H1 (cell line): ENCODE results near the gene IFNK. TPM values are rescaled to one million over a fixed set of nuclear protein-coding genes. Genes with fewer than 3 reads are reported as not detected.

Experiments used
- BRCA1 ChIP-seq: IDR thresholded peaks from 2 replicates; pipeline ENCODE4 v1.6.1; 2012; ENCODE audit warnings: low read depth, low read length, improper control_type of control experiment
- EP300 ChIP-seq, 2 experiments: IDR thresholded peaks; 1 replicate in 1 of 2; 2 replicates in 1 of 2; pipeline ENCODE4 v1.6.1; 2011 to 2012; ENCODE audit warnings: low read depth in 2 of 2, low read length in 2 of 2, mild to moderate bottlenecking in 2 of 2, borderline replicate concordance in 1 of 2, inconsistent platforms in 1 of 2, moderate library complexity in 1 of 2
- NRF1 ChIP-seq: IDR thresholded peaks from 2 replicates; pipeline ENCODE4 v1.6.1; 2011; ENCODE audit warnings: mild to moderate bottlenecking, low read depth, low read length, improper control_type of control experiment
- RAD21 ChIP-seq, 2 experiments: IDR thresholded peaks in 1 of 2; conservative IDR thresholded peaks in 1 of 2; 2 replicates each; pipeline ENCODE4 v1.6.1; 2011; ENCODE audit warnings: low read depth in 2 of 2, low read length in 2 of 2, improper control_type of control experiment in 1 of 2, inconsistent platforms in 1 of 2, mild to moderate bottlenecking in 1 of 2, moderate library complexity in 1 of 2
- TAF7 ChIP-seq: optimal IDR thresholded peaks from 2 replicates; pipeline ENCODE3; 2011; ENCODE audit warnings: low read depth, mild to moderate bottlenecking, inconsistent platforms, low read length, moderate library complexity, borderline replicate concordance
- polyA plus RNA-seq, 7 experiments: library from polyadenylated mRNA; depleted of rRNA in 3 of 7; stranded (reverse) in 5 of 7; unstranded in 2 of 7; fragments of >200 nt in 5 of 7; fragments of 200-250 nt in 2 of 7; gene quantifications; 1 replicate in 5 of 7; 2 replicates in 1 of 7; 4 replicates in 1 of 7; pipeline versions ENCODE4 v1.2.1 to v1.2.3, GENCODE V29; 2011 to 2013; ENCODE audit warnings: missing spikeins in 2 of 7, mixed read lengths in 2 of 7
- total RNA-seq: library from RNA; stranded (reverse); fragmentation: NEBNext Ultra II Directional; extraction: Animal tissue kit (Norgen Biotek cat#: 25700); gene quantifications from 2 replicates; pipeline ENCODE4 v1.2.1, GENCODE V29; 2021
- TF ChIP-seq, protein P1 (sequence below): fragments of 300-600 bp; sonication (generic); IDR thresholded peaks from 2 replicates; pipeline ENCODE4 v1.7.1; 2012; ENCODE audit warnings: low read length, moderate library complexity, mild to moderate bottlenecking, inconsistent platforms; ENCODE audit not compliant: insufficient replicate concordance
- TF ChIP-seq, protein P2 (sequence below), 3 experiments: IDR thresholded peaks; 1 replicate in 2 of 3; 2 replicates in 1 of 3; pipeline versions ENCODE4 v1.5.1 to v1.6.1; 2011; ENCODE audit warnings: low read length in 3 of 3, mild to moderate bottlenecking in 3 of 3, inconsistent platforms in 2 of 3, low read depth in 1 of 3, moderate library complexity in 1 of 3; ENCODE audit not compliant: insufficient read depth in 1 of 3; ENCODE audit errors: control extremely low read depth in 1 of 3

Gene IFNK
- total and polyA plus RNA-seq, 2 of the 8 experiments (the other 6 are each of a cell fraction or from before 2014, with no cell fraction given), result not detected

DNA sequence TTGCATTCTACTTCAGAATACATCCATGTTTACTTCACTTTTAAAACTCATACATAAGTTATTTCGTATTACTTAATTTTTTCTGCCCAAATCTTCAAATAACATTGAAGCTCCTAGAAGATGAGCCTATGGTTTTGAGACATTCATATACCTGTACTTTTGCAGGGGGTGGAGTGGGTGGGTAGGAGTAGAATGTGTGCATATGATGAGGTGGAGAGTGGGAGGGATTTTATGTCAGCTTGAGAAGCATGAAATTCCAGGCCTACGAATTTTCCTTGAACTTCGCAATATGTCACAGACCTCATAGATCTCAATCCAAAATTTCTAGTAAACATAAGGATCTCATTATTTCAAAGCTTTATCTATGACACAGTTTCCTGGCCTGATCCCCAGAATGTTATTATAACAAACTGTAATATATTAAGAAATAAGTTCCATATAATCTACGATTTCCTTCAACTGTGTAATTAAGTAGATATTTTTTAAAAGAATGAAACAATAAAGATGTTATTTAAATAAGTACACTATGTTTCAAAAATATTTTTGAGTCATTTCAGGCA, 25.2 kb downstream of the IFNK start (continued):
- TF ChIP-seq, protein P1, sequence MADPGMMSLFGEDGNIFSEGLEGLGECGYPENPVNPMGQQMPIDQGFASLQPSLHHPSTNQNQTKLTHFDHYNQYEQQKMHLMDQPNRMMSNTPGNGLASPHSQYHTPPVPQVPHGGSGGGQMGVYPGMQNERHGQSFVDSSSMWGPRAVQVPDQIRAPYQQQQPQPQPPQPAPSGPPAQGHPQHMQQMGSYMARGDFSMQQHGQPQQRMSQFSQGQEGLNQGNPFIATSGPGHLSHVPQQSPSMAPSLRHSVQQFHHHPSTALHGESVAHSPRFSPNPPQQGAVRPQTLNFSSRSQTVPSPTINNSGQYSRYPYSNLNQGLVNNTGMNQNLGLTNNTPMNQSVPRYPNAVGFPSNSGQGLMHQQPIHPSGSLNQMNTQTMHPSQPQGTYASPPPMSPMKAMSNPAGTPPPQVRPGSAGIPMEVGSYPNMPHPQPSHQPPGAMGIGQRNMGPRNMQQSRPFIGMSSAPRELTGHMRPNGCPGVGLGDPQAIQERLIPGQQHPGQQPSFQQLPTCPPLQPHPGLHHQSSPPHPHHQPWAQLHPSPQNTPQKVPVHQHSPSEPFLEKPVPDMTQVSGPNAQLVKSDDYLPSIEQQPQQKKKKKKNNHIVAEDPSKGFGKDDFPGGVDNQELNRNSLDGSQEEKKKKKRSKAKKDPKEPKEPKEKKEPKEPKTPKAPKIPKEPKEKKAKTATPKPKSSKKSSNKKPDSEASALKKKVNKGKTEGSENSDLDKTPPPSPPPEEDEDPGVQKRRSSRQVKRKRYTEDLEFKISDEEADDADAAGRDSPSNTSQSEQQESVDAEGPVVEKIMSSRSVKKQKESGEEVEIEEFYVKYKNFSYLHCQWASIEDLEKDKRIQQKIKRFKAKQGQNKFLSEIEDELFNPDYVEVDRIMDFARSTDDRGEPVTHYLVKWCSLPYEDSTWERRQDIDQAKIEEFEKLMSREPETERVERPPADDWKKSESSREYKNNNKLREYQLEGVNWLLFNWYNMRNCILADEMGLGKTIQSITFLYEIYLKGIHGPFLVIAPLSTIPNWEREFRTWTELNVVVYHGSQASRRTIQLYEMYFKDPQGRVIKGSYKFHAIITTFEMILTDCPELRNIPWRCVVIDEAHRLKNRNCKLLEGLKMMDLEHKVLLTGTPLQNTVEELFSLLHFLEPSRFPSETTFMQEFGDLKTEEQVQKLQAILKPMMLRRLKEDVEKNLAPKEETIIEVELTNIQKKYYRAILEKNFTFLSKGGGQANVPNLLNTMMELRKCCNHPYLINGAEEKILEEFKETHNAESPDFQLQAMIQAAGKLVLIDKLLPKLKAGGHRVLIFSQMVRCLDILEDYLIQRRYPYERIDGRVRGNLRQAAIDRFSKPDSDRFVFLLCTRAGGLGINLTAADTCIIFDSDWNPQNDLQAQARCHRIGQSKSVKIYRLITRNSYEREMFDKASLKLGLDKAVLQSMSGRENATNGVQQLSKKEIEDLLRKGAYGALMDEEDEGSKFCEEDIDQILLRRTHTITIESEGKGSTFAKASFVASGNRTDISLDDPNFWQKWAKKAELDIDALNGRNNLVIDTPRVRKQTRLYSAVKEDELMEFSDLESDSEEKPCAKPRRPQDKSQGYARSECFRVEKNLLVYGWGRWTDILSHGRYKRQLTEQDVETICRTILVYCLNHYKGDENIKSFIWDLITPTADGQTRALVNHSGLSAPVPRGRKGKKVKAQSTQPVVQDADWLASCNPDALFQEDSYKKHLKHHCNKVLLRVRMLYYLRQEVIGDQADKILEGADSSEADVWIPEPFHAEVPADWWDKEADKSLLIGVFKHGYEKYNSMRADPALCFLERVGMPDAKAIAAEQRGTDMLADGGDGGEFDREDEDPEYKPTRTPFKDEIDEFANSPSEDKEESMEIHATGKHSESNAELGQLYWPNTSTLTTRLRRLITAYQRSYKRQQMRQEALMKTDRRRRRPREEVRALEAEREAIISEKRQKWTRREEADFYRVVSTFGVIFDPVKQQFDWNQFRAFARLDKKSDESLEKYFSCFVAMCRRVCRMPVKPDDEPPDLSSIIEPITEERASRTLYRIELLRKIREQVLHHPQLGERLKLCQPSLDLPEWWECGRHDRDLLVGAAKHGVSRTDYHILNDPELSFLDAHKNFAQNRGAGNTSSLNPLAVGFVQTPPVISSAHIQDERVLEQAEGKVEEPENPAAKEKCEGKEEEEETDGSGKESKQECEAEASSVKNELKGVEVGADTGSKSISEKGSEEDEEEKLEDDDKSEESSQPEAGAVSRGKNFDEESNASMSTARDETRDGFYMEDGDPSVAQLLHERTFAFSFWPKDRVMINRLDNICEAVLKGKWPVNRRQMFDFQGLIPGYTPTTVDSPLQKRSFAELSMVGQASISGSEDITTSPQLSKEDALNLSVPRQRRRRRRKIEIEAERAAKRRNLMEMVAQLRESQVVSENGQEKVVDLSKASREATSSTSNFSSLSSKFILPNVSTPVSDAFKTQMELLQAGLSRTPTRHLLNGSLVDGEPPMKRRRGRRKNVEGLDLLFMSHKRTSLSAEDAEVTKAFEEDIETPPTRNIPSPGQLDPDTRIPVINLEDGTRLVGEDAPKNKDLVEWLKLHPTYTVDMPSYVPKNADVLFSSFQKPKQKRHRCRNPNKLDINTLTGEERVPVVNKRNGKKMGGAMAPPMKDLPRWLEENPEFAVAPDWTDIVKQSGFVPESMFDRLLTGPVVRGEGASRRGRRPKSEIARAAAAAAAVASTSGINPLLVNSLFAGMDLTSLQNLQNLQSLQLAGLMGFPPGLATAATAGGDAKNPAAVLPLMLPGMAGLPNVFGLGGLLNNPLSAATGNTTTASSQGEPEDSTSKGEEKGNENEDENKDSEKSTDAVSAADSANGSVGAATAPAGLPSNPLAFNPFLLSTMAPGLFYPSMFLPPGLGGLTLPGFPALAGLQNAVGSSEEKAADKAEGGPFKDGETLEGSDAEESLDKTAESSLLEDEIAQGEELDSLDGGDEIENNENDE, result no peak
- TF ChIP-seq, protein P2, sequence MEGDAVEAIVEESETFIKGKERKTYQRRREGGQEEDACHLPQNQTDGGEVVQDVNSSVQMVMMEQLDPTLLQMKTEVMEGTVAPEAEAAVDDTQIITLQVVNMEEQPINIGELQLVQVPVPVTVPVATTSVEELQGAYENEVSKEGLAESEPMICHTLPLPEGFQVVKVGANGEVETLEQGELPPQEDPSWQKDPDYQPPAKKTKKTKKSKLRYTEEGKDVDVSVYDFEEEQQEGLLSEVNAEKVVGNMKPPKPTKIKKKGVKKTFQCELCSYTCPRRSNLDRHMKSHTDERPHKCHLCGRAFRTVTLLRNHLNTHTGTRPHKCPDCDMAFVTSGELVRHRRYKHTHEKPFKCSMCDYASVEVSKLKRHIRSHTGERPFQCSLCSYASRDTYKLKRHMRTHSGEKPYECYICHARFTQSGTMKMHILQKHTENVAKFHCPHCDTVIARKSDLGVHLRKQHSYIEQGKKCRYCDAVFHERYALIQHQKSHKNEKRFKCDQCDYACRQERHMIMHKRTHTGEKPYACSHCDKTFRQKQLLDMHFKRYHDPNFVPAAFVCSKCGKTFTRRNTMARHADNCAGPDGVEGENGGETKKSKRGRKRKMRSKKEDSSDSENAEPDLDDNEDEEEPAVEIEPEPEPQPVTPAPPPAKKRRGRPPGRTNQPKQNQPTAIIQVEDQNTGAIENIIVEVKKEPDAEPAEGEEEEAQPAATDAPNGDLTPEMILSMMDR (IDR thresholded peaks at IDR 0.05; ENCODE audit: control extremely low read depth in 1 of 3, insufficient read depth in 1 of 3, low read depth in 1 of 3, low read length in 3 of 3), result no peak
- no peak for TF ChIP-seq NRF1
- TF ChIP-seq RAD21 (IDR thresholded peaks at IDR 0.05 in 1 of 2, conservative IDR thresholded peaks at IDR 0.05 in 1 of 2; ENCODE audit: low read depth in 2 of 2, low read length in 2 of 2), result no peak
- no peak for TF ChIP-seq BRCA1
- TF ChIP-seq EP300 (IDR thresholded peaks at IDR 0.05; ENCODE audit: borderline replicate concordance in 1 of 2, low read depth in 2 of 2, low read length in 2 of 2), result no peak
- no peak for TF ChIP-seq TAF7
